SK-N-SH (cell line): ENCODE results near the gene UVRAG. TPM values are rescaled to one million over a fixed set of nuclear protein-coding genes. Genes with fewer than 3 reads are reported as not detected.

Experiments used
- CTCF ChIA-PET: fragments of 300-600, 350-600 bp; formaldehyde crosslinking; extraction: SDS; loops from one replicate; lab custom pipeline; 2021; lab: Yijun Ruan, JAX
- POLR2A ChIA-PET: fragments of 350-600 bp; sonication (Branson Sonifier 250); formaldehyde crosslinking; extraction: SDS; loops from one replicate; lab custom pipeline; 2020; ENCODE audit warnings: antibody characterized with exemption, inconsistent platforms; lab: Yijun Ruan, JAX
- DNase-seq: peaks from one replicate; pipeline ENCODE4 v3.0.0; 2012
- H2AFZ ChIP-seq: fragments of 200-600 bp; sonication (generic); 2 replicates; pipeline ENCODE4 v1.8.1; 2016; ENCODE audit warnings: antibody characterized with exemption, mild to moderate bottlenecking, low read depth
- H3F3A ChIP-seq: fragments of 200-600 bp; sonication (generic); replicated peaks from 2 replicates; pipeline ENCODE3; 2016; ENCODE audit warnings: antibody characterized with exemption, mild to moderate bottlenecking; ENCODE audit not compliant: insufficient read depth
- H3K27ac ChIP-seq, 2 experiments: fragments of 200-500 bp in 1 of 2; fragments of 200-600 bp in 1 of 2; sonication (Bioruptor generic) in 1 of 2; sonication (generic), shearing (Covaris generic) in 1 of 2; 2 replicates each; pipeline versions ENCODE4 v1.5.1 to v1.6.1; 2014 to 2016; ENCODE audit warnings: low read depth in 2 of 2, inconsistent platforms in 1 of 2, low read length in 1 of 2, mild to moderate bottlenecking in 1 of 2, mixed read lengths in 1 of 2
- H3K27me3 ChIP-seq: fragments of 200-600 bp; sonication (generic), shearing (Covaris generic); 2 replicates; pipeline ENCODE4 v1.6.1; 2016; ENCODE audit warnings: mixed run types; ENCODE audit not compliant: insufficient read depth
- H3K36me3 ChIP-seq, 2 experiments: fragments of 200-500 bp in 1 of 2; fragments of 200-600 bp in 1 of 2; sonication (Bioruptor generic) in 1 of 2; sonication (generic) in 1 of 2; replicated peaks in 1 of 2; 2 replicates each; pipeline versions ENCODE3 to v1.5.1; 2014 to 2016; ENCODE audit warnings: low read length in 1 of 2, mild to moderate bottlenecking in 1 of 2; ENCODE audit not compliant: insufficient read depth in 2 of 2, control insufficient read depth in 1 of 2
- H3K4me1 ChIP-seq, 2 experiments: fragments of 200-500 bp in 1 of 2; fragments of 200-600 bp in 1 of 2; sonication (Bioruptor generic) in 1 of 2; sonication (generic), shearing (Covaris generic) in 1 of 2; 2 replicates each; pipeline versions ENCODE4 v1.5.1 to v1.6.1; 2014 to 2016; ENCODE audit warnings: low read depth in 1 of 2, low read length in 1 of 2, mixed run types in 1 of 2; ENCODE audit not compliant: insufficient read depth in 2 of 2, control insufficient read depth in 1 of 2
- H3K4me2 ChIP-seq: fragments of 200-600 bp; sonication (generic), shearing (Covaris generic); 2 replicates; pipeline ENCODE4 v1.6.1; 2017; ENCODE audit warnings: mixed run types
- H3K4me3 ChIP-seq, 2 experiments: fragments of 200-500 bp in 1 of 2; fragments of 200-600 bp in 1 of 2; sonication (Bioruptor generic) in 1 of 2; sonication (generic), shearing (Covaris generic) in 1 of 2; 2 replicates each; pipeline versions ENCODE4 v1.5.1 to v1.8.1; 2014 to 2016; ENCODE audit warnings: low read depth in 2 of 2, inconsistent platforms in 1 of 2, low read length in 1 of 2, mild to moderate bottlenecking in 1 of 2, mixed read lengths in 1 of 2, moderate library complexity in 1 of 2
- H3K79me2 ChIP-seq: fragments of 200-600 bp; sonication (generic); 2 replicates; pipeline ENCODE4 v1.8.1; 2017; ENCODE audit warnings: mild to moderate bottlenecking; ENCODE audit not compliant: insufficient read depth
- H3K9ac ChIP-seq: fragments of 200-600 bp; sonication (generic); 2 replicates; pipeline ENCODE4 v1.6.1; 2017; ENCODE audit warnings: mixed run types
- H3K9me2 ChIP-seq: fragments of 200-600 bp; sonication (generic); 2 replicates; pipeline ENCODE4 v1.6.1; 2017; ENCODE audit warnings: mixed run types
- H3K9me3 ChIP-seq: fragments of 200-600 bp; sonication (generic); 2 replicates; pipeline ENCODE4 v1.6.1; 2017; ENCODE audit warnings: mixed run types, mild to moderate bottlenecking, moderate library complexity
- H4K20me1 ChIP-seq: fragments of 200-600 bp; sonication (generic); 2 replicates; pipeline ENCODE4 v1.6.1; 2017; ENCODE audit warnings: mild to moderate bottlenecking, mixed run types; ENCODE audit not compliant: insufficient read depth
- CHD2 ChIP-seq: fragments of 150-350 bp; IDR thresholded peaks from 2 replicates; pipeline ENCODE4 v1.6.1; 2018; ENCODE audit warnings: low read length; ENCODE audit not compliant: partially characterized antibody
- CTCF ChIP-seq: fragments of 200-600 bp; sonication (generic); IDR thresholded peaks from 2 replicates; pipeline ENCODE4 v1.6.1; 2017; ENCODE audit warnings: antibody characterized with exemption, mild to moderate bottlenecking, moderate library complexity
- EZH2phosphoT487 ChIP-seq: fragments of 200-600 bp; sonication (generic); IDR thresholded peaks from 2 replicates; pipeline ENCODE4 v1.6.1; 2017; ENCODE audit warnings: low read depth, mixed run types, mild to moderate bottlenecking, antibody characterized with exemption, moderate library complexity, borderline replicate concordance
- FOXM1 ChIP-seq: IDR thresholded peaks from 2 replicates; pipeline ENCODE4 v1.4.0; 2012; ENCODE audit warnings: low read depth, mild to moderate bottlenecking
- GABPA ChIP-seq: IDR thresholded peaks from 2 replicates; pipeline ENCODE4 v1.4.0; 2012; ENCODE audit warnings: low read depth, mild to moderate bottlenecking
- IRF3 ChIP-seq: fragments of 150-350 bp; IDR thresholded peaks from 2 replicates; pipeline ENCODE4 v1.6.1; 2016; ENCODE audit warnings: mild to moderate bottlenecking, low read depth, low read length
- JUND ChIP-seq: IDR thresholded peaks from 2 replicates; pipeline ENCODE4 v1.4.0; 2012
- NFIC ChIP-seq: IDR thresholded peaks from 2 replicates; pipeline ENCODE4 v1.4.0; 2012; ENCODE audit warnings: borderline replicate concordance
- PBX3 ChIP-seq: IDR thresholded peaks from 2 replicates; pipeline ENCODE4; 2012
- POLR2AphosphoS5 ChIP-seq: IDR thresholded peaks from 2 replicates; pipeline ENCODE4 v1.6.1; 2012; ENCODE audit warnings: low read depth, low read length
- SIN3A ChIP-seq: IDR thresholded peaks from 2 replicates; pipeline ENCODE4 v1.6.1; 2012; ENCODE audit warnings: low read depth, mild to moderate bottlenecking, low read length, moderate library complexity, borderline replicate concordance
- SMC3 ChIP-seq: IDR thresholded peaks from 2 replicates; pipeline ENCODE4 v1.6.1; 2012; ENCODE audit warnings: low read depth, low read length, improper control_type of control experiment
- TCF12 ChIP-seq: IDR thresholded peaks from 2 replicates; pipeline ENCODE4 v1.4.0; 2012
- TEAD4 ChIP-seq: IDR thresholded peaks from 2 replicates; pipeline ENCODE4 v1.4.0; 2012; ENCODE audit warnings: mild to moderate bottlenecking, borderline replicate concordance; ENCODE audit not compliant: insufficient read depth
- USF1 ChIP-seq: IDR thresholded peaks from 2 replicates; pipeline ENCODE4 v1.4.0; 2012; ENCODE audit warnings: low read depth, borderline replicate concordance
- YY1 ChIP-seq: IDR thresholded peaks from 2 replicates; pipeline ENCODE4 v1.4.0; 2012; ENCODE audit warnings: low read depth, mild to moderate bottlenecking
- WGBS: methylation state at CpG from one replicate; pipeline ENCODE4 v1.1.6; 2017; ENCODE audit warnings: low lambda C conversion rate; 5-methylcytosine and 5-hydroxymethylcytosine counted together
- polyA plus RNA-seq, 3 experiments: library from polyadenylated mRNA; depleted of rRNA; stranded (reverse); fragments of >200 nt; gene quantifications; 2 replicates each; pipeline ENCODE4 v1.2.3, GENCODE V29; 2012
- TF ChIP-seq, protein P1 (sequence below): IDR thresholded peaks from 2 replicates; pipeline ENCODE4 v1.6.1; 2012; ENCODE audit warnings: mild to moderate bottlenecking, low read depth, low read length, moderate library complexity
- TF ChIP-seq, protein P2 (sequence below): IDR thresholded peaks from 2 replicates; pipeline ENCODE4 v1.4.0; 2012; ENCODE audit warnings: low read depth

UVRAG gene
- polyA plus RNA-seq, 1 of the 3 experiments (the other 2 are of a cell fraction) = 5.8 TPM

GRCh38 chr11:75945446-75945845 is 130.4 kb downstream of the UVRAG start:
- TF ChIP-seq SMC3 (no peak), CTCF (no peak), USF1 (no peak), FOXM1 (no peak), CHD2 (no peak), POLR2AphosphoS5 (no peak), YY1 (no peak), NFIC (no peak), PBX3 (no peak)
- TF ChIP-seq, protein P1, sequence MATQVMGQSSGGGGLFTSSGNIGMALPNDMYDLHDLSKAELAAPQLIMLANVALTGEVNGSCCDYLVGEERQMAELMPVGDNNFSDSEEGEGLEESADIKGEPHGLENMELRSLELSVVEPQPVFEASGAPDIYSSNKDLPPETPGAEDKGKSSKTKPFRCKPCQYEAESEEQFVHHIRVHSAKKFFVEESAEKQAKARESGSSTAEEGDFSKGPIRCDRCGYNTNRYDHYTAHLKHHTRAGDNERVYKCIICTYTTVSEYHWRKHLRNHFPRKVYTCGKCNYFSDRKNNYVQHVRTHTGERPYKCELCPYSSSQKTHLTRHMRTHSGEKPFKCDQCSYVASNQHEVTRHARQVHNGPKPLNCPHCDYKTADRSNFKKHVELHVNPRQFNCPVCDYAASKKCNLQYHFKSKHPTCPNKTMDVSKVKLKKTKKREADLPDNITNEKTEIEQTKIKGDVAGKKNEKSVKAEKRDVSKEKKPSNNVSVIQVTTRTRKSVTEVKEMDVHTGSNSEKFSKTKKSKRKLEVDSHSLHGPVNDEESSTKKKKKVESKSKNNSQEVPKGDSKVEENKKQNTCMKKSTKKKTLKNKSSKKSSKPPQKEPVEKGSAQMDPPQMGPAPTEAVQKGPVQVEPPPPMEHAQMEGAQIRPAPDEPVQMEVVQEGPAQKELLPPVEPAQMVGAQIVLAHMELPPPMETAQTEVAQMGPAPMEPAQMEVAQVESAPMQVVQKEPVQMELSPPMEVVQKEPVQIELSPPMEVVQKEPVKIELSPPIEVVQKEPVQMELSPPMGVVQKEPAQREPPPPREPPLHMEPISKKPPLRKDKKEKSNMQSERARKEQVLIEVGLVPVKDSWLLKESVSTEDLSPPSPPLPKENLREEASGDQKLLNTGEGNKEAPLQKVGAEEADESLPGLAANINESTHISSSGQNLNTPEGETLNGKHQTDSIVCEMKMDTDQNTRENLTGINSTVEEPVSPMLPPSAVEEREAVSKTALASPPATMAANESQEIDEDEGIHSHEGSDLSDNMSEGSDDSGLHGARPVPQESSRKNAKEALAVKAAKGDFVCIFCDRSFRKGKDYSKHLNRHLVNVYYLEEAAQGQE = no peak
- Histone ChIP-seq H3K27ac (no peak overlapping the region), H3F3A (no peaks in the 10 kb centered on the region), H2AFZ (no peak overlapping the region), H3K4me2 (no peak overlapping the region), H3K36me3 (no peaks in the 10 kb centered on the region), H3K9me2 (no peaks in the 10 kb centered on the region), H3K9ac (no peak overlapping the region), H3K4me3 (no peak overlapping the region), H4K20me1 (no peaks in the 10 kb centered on the region), H3K79me2 (no peaks in the 10 kb centered on the region), H3K9me3 (no peaks in the 10 kb centered on the region), H3K4me1 (peaks cover 13 to 20% of the 10 kb centered on the region in 2 experiments), H3K27me3 (no peaks in the 10 kb centered on the region)
- no peak for DNase-seq
- ChIA-PET CTCF (no interaction called here), POLR2A (no interaction called here)
- 90% methylated on average over 1 of the region's 1 CpG for WGBS

DNA sequence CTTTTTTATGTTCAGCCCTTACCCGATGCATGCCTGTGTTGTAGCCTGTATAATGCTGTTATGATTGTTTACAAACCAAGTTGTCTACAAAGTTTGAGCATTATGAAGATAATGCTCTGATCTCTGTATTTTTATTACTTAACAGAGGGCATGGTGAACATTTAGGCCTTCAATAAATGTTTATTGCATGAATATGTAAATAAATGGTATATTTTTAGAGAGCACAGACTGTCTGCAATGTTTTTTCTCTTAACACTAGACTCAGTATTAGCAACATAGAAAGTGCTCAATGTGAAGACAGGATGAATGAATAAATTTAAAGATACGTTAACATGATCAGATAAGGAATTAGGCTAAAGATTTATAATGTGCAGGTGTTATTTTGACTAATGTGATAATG is 130.9 kb downstream of the UVRAG start:
- WGBS = 88% methylated on average over 2 of the region's 2 CpGs
- POLR2A ChIA-PET = no interaction called here
- no peaks in the 10 kb centered on the region for H3K36me3 ChIP-seq
- H3K27me3 ChIP-seq = no peaks in the 10 kb centered on the region
- no peak overlapping the region for H3K4me2 ChIP-seq
- no peaks in the 10 kb centered on the region for H3K9me3 ChIP-seq
- no peak overlapping the region for H3K9ac ChIP-seq
- no peak overlapping the region for H3K27ac ChIP-seq
- DNase-seq = no peak
- CTCF ChIA-PET = no interaction called here
- no peak overlapping the region for H3K4me3 ChIP-seq
- no peaks in the 10 kb centered on the region for H3F3A ChIP-seq
- H2AFZ ChIP-seq = no peak overlapping the region
- no peaks in the 10 kb centered on the region for H3K9me2 ChIP-seq
- H3K4me1 ChIP-seq = peaks cover 13 to 20% of the 10 kb centered on the region in 2 experiments
- H4K20me1 ChIP-seq = no peaks in the 10 kb centered on the region
- no peaks in the 10 kb centered on the region for H3K79me2 ChIP-seq
- TF ChIP-seq SIN3A (no peak), GABPA (no peak), EZH2phosphoT487 (no peak), TEAD4 (no peak), SMC3 (no peak), JUND (no peak), CTCF (no peak), TCF12 (no peak), IRF3 (no peak)
- TF ChIP-seq, protein P2, sequence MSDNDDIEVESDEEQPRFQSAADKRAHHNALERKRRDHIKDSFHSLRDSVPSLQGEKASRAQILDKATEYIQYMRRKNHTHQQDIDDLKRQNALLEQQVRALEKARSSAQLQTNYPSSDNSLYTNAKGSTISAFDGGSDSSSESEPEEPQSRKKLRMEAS = no peak
